Anterior cingulate cortex (tissue), 58 donors: ENCODE data around the gene TBR1.
A peak's percentile ranks its signal among the peaks of the same experiment; 100 is the strongest.

Source experiments
- DNase-seq, 58 donors: peaks; one replicate each; lab custom pipeline; 2025; lab: John Stamatoyannopoulos, UW

The TBR1 gene

DNA sequence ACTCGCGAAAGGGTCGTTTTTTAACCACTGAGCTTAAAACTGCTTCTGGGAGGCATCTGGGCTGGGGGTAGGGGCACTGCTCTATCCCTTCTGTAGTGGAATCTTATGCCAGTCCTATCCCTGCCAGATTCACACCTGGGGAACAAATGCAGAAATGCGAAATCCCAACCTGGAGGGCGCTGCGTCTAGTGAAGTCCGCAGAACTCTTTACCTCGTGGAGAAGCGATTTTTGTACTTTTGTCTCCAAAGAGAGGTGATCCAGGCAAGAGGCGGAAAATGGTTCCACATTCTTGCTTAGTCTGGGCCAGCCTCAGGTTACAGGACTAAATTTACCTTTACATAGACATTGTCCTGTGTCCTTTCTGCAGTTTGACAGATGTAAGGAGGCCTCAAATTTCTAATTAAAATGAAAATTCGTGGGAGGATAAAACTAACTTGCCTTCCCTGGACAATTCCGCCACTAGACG is 10.4 kb downstream of the TBR1 start:
- DNase-seq = no peak

DNA sequence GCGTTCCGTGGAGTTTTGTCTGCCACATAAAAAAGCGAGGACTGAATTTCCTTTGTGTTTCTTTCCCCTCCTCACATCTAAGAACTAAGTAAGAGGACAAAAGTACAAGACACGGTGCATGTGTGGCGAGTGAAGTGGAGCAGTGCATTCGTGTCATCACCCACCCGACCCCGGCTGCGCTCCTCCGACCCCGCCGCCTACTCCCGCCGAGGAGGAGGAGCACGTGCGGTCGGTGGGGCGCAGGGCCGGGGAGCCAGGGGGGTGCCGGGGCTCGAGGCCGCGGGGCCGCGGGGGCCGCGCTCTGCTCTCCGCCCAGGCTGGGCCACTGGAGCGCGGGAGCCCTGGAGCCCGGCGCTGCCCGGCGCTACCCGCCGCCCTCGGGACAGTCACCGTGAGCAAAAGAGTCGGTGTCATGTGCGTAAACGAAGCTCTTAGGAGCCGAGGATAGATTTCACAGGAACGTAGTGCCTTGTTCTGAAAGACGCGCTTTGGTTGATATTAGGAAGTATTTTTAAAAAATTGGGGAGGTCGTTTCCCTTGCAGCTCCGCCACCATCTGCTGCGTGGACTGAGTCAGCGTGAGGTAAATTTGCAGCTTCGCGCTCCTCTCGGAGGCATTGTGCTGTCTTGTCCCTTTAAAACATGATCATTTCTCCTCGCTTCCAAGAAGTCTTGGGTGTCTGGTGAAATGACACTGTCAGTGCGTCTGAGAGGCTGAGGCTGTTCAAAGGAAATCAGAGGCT is 11.0 kb downstream of the TBR1 start:
- DNase-seq = peak in 1 of 58 donors; percentile 27

DNA sequence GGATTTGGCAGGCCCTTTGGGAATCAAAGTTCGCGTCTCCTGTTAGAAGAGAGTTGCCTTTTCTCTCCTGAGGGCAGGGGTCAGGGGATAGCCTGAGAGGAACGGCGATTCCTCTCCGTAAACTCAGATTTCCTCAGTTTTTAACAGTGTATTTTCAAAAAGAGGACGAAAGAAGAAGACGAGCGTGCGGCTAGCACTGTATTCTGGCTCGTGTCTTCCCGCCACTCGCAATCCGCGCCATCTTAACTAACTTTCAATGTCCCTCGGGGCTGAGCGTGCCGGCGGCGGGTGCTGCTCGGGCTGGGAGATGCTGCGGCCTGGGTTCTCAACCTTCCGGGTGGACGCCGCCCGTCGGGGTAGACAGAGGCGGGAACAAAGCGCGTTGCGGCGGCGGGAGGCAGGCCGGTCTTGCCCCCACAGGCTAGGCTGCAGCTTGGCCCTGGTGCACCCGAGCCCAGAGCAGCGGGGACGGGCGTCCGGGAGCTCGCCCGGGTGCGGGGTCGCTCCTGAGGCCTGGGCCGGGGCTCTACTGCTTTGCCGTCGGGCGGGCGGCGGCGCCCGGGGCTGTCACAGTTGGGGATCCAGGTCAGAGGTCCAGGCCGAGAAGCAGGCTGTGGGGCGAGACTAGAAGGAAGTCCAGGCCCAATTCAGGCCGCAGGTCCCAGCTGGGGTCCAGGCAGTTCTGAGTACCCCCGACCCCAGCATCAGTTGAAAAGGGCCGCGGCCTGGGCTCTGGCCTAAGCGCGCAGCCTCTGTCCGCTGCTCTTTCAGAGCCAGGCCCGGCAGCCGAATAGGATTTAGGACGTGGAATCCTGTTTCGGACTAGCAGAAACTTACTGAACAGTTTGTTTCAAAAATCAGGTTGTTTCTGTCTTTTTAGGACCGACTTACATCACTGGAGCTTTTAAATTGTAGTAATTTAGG is 11.8 kb downstream of the TBR1 start:
- no peak for DNase-seq

DNA sequence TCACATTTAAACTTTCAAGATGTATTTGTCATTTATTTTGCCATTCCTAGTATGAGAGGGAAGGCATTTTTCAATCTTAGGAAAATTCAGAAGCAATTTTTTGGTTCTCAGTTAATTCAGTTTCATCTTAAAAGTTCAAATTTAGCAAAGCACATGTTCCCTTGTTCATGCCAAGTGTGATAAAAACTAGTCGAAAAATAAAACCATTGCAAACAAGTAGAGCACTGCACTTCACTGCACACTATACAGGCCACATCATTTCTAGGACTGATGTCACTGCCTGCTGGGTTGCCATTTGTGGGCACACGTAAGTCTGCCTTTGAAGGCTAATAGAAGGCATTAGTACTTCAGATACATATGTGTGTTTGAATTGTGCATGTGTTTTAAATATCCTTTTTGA is 14.3 kb downstream of the TBR1 start:
- no peak for DNase-seq

DNA sequence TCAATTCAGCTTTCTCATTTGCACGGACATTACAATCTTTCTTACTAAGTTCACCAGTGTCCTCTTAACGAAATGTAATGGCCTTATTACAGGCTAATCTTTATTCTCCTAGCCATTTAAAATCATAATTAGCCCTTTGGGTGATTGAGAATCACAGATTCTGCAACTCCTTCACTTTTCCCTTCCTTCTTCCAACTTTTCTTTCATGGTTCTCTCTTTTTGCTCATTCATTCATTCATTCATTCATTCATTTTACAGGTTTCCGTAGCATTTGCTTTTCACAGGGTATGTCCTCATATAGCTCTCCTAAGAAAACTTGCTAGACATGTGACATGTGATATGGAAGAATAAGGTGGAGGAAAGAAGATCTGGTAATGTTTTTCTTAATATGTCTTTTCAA is 16.0 kb downstream of the TBR1 start:
- DNase-seq = no peak

DNA sequence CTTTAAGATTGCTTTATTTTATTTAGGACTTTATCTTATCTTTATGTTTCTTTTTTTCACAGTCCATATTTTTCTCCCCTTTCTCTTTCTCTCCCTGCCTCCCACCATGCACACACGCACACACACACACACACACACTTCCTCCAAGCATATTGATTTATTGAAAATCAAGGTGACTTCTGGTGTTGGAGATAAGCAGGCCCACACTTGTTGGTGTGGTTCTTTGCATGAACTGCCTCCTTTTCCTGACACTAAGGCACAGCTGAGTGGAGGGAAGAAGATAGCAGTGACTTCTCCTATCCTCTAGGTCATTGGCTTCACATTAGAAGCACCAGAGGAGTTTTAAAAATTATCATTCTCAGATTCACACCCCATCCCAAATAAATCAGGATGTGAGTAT is 18.0 kb downstream of the TBR1 start:
- DNase-seq = no peak

DNA sequence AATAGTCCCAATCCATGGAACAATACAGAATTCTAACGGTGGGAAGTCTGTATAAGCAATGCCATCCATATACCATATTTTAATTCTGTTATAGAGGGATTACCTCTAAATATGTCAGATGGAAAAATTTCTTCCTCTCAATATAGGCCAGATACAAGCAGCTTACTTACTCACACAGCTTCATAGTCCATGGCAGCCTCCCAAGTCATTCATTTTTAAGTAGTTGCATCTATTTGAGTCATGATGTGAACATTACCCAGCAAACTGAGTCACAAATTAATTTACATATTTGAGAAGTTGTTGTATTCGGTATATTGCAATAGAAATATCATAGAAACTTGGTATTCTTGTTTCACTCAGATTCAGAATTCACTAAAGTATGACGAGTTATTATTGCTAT is 20.3 kb downstream of the TBR1 start:
- DNase-seq = no peak

DNA sequence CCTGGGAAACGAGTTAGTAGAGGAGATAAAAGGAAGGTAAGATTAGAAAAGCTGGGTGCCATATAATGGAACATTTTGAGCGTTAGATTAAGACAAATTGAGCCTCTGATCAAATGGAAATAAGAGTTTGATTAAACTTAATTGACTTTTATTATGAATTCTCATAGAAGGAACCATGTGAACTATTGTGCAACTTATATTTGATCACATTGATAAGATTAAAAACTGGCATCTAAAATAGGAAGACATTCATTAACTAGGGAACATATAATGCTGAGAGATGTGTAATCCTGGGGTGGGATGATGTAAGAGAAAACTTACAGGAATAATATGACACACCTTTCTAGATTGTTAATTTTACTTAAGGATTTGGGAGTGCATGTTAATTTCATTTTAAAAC is 22.5 kb downstream of the TBR1 start:
- no peak for DNase-seq

DNA sequence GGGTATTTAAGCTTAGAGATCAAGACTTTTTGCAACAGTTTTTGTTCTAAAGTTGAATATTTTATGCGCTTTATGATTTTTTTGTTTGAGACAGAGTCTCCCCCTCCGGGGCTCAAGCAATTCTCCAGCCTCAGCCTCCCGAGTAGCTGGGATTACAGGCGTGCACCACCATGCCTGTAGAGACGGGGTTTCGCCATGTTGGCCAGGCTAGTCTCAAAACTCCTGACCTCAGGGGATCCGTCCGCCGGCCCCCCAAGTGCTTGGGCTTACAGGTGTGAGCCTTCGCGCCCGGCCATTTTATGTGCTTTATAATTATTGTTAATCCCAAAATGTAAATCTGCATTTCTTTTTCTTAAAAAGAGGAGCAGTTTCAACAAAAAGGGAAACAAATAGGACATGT is 29.0 kb downstream of the TBR1 start:
- DNase-seq = no peak

DNA sequence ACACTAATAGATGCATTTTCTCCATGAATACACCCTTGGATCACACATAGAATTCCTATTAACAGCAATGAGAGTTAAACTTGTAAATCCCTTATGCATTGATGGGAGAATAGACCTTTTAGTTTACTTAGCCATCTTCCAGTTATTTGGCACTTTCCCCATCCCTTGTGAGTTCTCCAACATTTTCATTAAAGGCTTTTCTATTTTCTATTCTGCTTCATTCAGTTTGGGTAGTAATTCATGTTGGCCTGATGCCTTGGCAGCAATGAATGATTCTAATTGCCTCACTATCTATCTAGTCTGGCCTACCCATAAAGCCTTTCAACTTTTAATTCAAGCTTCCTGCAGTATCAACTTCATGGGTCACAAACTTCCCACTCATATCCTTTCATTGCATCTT is 32.3 kb downstream of the TBR1 start:
- DNase-seq = no peak

DNA sequence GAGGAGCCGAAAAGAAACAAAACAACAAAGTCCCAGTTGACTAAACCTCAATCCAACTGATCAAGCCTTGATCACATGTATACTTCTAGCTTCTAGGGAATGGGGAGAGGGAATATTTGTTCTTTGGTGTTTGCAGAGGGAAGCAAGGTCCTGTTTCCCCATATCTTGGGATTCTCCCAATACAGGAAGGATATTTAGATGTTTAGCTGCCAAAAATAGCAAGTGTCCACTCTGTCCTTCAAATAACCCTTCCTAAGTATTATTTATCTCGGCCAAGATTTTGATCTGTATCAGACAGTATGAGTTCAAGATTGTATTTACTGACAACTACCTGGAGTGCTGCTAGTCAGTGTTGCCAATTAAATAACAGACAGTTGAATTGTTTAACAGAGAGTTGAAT is 55.5 kb downstream of the TBR1 start:
- no peak for DNase-seq

DNA sequence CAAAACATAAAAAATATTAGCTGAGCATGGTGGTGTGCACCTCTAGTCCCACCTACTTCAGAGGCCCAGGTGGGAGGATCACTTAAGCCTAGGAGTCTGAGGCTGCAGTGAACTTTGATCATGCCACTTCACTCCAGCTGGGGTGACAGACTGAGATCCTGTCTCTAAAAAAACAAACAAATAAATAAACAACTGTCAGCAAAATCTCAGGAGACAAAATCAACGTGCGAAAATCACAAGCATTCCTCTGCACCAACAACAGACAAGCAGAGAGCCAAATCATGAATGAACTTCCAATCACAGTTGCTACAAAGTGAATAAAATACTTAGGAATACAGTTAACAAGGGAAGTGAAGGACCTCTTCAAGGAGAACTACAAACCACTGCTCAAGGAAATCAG is 58.8 kb downstream of the TBR1 start:
- DNase-seq = no peak
